HepG2 (cell line): Measurements from ENCODE around the gene TMEM59. TPM values are rescaled to one million over a fixed set of nuclear protein-coding genes. Genes with fewer than 3 reads are reported as not detected.

Experiments used
- AKAP8 ChIP-seq: sonication (generic); formaldehyde crosslinking; IDR thresholded peaks from 2 replicates; pipeline ENCODE4 v1.5.1; 2020; ENCODE audit warnings: mild to moderate bottlenecking, missing genetic modification reagents
- ATM ChIP-seq: fragments of 450-650 bp; IDR thresholded peaks from 2 replicates; pipeline ENCODE4 v1.7.1; 2017; ENCODE audit warnings: mild to moderate bottlenecking, borderline replicate concordance
- KDM1A ChIP-seq: IDR thresholded peaks from 2 replicates; pipeline ENCODE4 v1.6.1; 2016; ENCODE audit warnings: missing compliant biosample characterization
- NBN ChIP-seq: fragments of 450-650 bp; conservative IDR thresholded peaks from 2 replicates; pipeline ENCODE4 v1.6.1; 2017
- NFRKB ChIP-seq: fragments of 450-650 bp; IDR thresholded peaks from 2 replicates; pipeline ENCODE4 v1.6.1; 2017
- NPAS2 ChIP-seq: sonication (generic); formaldehyde crosslinking; IDR thresholded peaks from 2 replicates; pipeline ENCODE4 v1.8.0; 2022; ENCODE audit warnings: mild to moderate bottlenecking, missing genetic modification reagents, borderline replicate concordance
- ONECUT2 ChIP-seq: sonication (generic); formaldehyde crosslinking; IDR thresholded peaks from 2 replicates; pipeline ENCODE4 v1.4.0; 2020; ENCODE audit warnings: missing genetic modification reagents
- REXO4 ChIP-seq: sonication (generic); formaldehyde crosslinking; IDR thresholded peaks from 2 replicates; pipeline ENCODE4 v1.8.0; 2022; ENCODE audit warnings: missing genetic modification reagents, mild to moderate bottlenecking, borderline replicate concordance
- SP140L ChIP-seq: sonication (generic); formaldehyde crosslinking; IDR thresholded peaks from 2 replicates; pipeline ENCODE4 v1.4.0; 2020; ENCODE audit warnings: missing genetic modification reagents, borderline replicate concordance
- TSC22D2 ChIP-seq: sonication (generic); formaldehyde crosslinking; IDR thresholded peaks from 2 replicates; pipeline ENCODE4 v1.5.1; 2020; ENCODE audit warnings: missing genetic modification reagents, mild to moderate bottlenecking, borderline replicate concordance
- ZNF180 ChIP-seq: sonication (generic); formaldehyde crosslinking; IDR thresholded peaks from 2 replicates; pipeline ENCODE4 v1.4.0; 2020; ENCODE audit warnings: low read depth, missing genetic modification reagents, borderline replicate concordance
- ZNF33A ChIP-seq: sonication (generic); formaldehyde crosslinking; IDR thresholded peaks from 2 replicates; pipeline ENCODE4 v1.5.1; 2020; ENCODE audit warnings: missing genetic modification reagents, mild to moderate bottlenecking, moderate library complexity, borderline replicate concordance
- ZNF557 ChIP-seq: sonication (generic); formaldehyde crosslinking; IDR thresholded peaks from 2 replicates; pipeline ENCODE4 v1.4.0; 2020; ENCODE audit warnings: missing genetic modification reagents
- ZNF768 ChIP-seq: sonication (generic); formaldehyde crosslinking; IDR thresholded peaks from 2 replicates; pipeline ENCODE4 v1.4.0; 2020; ENCODE audit warnings: missing genetic modification reagents
- polyA plus RNA-seq, 8 experiments: library from polyadenylated mRNA; depleted of rRNA in 3 of 8; stranded (reverse) in 7 of 8; unstranded in 1 of 8; fragments of >200 nt; fragmentation: Illumina TruSeq in 4 of 8; extraction: Trizol in 4 of 8; gene quantifications; 2 replicates each; pipeline versions ENCODE4 v1.2.1 to v1.2.3, GENCODE V29; 2011 to 2016; ENCODE audit warnings: low read depth in 4 of 8, missing spikeins in 1 of 8, mixed read lengths in 1 of 8; ENCODE audit not compliant: insufficient read depth in 1 of 8
- total RNA-seq, 5 experiments: library from RNA; depleted of rRNA; stranded (reverse); fragments of >200 nt; fragmentation: Illumina TruSeq; extraction: Trizol; gene quantifications; 2 replicates each; pipeline ENCODE4 v1.2.3, GENCODE V29; 2016; ENCODE audit warnings: low read depth in 1 of 5
- TF ChIP-seq, protein P1 (sequence below): sonication (generic); formaldehyde crosslinking; IDR thresholded peaks from 2 replicates; pipeline ENCODE4 v1.4.0; 2020; ENCODE audit warnings: low read depth, missing genetic modification reagents
- TF ChIP-seq, protein P2 (sequence below): fragments of 450-650 bp; IDR thresholded peaks from 2 replicates; pipeline ENCODE4 v1.6.1; 2016
- TF ChIP-seq, protein P3 (sequence below): sonication (generic); formaldehyde crosslinking; IDR thresholded peaks from 2 replicates; pipeline ENCODE4 v1.5.1; 2020; ENCODE audit warnings: mild to moderate bottlenecking, missing genetic modification reagents
- TF ChIP-seq, protein P4 (sequence below): IDR thresholded peaks from 2 replicates; pipeline ENCODE4 v1.6.1; 2016; ENCODE audit warnings: missing compliant biosample characterization, missing genetic modification reagents, borderline replicate concordance
- TF ChIP-seq, protein P5 (sequence below): IDR thresholded peaks from 2 replicates; pipeline ENCODE4 v1.6.1; 2016; ENCODE audit warnings: control low read depth
- TF ChIP-seq, protein P6 (sequence below): sonication (generic); formaldehyde crosslinking; IDR thresholded peaks from 2 replicates; pipeline ENCODE4 v1.4.0; 2020; ENCODE audit warnings: mild to moderate bottlenecking, missing genetic modification reagents

Gene TMEM59
- total and polyA plus RNA-seq, 2 of the 13 experiments (the other 11 are each of a cell fraction or from before 2014, with no cell fraction given) = 147 to 363 TPM

DNA sequence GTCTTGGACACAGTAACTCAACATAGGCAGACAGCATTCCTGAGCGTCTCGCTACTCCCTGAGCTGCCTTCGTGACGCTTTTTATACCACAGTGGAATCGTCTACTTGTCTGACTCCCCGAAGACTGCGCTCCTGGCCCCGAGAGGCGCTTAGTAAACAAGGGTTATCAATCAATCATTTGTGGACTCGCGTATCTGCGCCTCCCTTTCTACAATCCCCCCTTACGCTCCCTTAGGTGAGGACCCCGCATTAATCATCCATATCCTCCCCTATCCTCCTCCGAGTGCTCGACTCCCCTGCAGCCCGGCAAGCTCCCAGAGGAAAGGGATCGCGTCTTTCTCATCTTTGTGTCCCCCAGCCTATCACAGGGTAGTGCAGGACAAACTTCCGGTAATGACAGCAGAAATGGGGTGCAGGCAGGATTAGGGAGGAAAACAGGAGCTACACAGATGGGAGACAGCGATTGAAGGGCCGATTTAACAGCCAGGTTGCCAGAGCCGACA is 522 bp downstream of the TMEM59 start (continued):
- TF ChIP-seq, protein P1, sequence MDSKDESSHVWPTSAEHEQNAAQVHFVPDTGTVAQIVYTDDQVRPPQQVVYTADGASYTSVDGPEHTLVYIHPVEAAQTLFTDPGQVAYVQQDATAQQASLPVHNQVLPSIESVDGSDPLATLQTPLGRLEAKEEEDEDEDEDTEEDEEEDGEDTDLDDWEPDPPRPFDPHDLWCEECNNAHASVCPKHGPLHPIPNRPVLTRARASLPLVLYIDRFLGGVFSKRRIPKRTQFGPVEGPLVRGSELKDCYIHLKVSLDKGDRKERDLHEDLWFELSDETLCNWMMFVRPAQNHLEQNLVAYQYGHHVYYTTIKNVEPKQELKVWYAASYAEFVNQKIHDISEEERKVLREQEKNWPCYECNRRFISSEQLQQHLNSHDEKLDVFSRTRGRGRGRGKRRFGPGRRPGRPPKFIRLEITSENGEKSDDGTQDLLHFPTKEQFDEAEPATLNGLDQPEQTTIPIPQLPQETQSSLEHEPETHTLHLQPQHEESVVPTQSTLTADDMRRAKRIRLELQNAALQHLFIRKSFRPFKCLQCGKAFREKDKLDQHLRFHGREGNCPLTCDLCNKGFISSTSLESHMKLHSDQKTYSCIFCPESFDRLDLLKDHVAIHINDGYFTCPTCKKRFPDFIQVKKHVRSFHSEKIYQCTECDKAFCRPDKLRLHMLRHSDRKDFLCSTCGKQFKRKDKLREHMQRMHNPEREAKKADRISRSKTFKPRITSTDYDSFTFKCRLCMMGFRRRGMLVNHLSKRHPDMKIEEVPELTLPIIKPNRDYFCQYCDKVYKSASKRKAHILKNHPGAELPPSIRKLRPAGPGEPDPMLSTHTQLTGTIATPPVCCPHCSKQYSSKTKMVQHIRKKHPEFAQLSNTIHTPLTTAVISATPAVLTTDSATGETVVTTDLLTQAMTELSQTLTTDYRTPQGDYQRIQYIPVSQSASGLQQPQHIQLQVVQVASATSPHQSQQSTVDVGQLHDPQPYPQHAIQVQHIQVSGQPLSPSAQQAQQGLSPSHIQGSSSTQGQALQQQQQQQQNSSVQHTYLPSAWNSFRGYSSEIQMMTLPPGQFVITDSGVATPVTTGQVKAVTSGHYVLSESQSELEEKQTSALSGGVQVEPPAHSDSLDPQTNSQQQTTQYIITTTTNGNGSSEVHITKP = no peak
- TF ChIP-seq, protein P2, sequence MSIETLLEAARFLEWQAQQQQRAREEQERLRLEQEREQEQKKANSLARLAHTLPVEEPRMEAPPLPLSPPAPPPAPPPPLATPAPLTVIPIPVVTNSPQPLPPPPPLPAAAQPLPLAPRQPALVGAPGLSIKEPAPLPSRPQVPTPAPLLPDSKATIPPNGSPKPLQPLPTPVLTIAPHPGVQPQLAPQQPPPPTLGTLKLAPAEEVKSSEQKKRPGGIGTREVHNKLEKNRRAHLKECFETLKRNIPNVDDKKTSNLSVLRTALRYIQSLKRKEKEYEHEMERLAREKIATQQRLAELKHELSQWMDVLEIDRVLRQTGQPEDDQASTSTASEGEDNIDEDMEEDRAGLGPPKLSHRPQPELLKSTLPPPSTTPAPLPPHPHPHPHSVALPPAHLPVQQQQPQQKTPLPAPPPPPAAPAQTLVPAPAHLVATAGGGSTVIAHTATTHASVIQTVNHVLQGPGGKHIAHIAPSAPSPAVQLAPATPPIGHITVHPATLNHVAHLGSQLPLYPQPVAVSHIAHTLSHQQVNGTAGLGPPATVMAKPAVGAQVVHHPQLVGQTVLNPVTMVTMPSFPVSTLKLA = no peak
- TF ChIP-seq TSC22D2 (CRISPR knock-in tag) (no peak), NFRKB (no peak), ONECUT2 (CRISPR knock-in tag) (no peak), ATM (no peak), AKAP8 (no peak), ZNF33A (CRISPR knock-in tag) (no peak), KDM1A (CRISPR knock-in tag) (no peak), ZNF557 (no peak), NPAS2 (no peak), SP140L (CRISPR knock-in tag) (no peak), REXO4 (CRISPR knock-in tag) (no peak), NBN (no peak), ZNF180 (CRISPR knock-in tag) (no peak), ZNF768 (no peak)
- TF ChIP-seq, protein P3, sequence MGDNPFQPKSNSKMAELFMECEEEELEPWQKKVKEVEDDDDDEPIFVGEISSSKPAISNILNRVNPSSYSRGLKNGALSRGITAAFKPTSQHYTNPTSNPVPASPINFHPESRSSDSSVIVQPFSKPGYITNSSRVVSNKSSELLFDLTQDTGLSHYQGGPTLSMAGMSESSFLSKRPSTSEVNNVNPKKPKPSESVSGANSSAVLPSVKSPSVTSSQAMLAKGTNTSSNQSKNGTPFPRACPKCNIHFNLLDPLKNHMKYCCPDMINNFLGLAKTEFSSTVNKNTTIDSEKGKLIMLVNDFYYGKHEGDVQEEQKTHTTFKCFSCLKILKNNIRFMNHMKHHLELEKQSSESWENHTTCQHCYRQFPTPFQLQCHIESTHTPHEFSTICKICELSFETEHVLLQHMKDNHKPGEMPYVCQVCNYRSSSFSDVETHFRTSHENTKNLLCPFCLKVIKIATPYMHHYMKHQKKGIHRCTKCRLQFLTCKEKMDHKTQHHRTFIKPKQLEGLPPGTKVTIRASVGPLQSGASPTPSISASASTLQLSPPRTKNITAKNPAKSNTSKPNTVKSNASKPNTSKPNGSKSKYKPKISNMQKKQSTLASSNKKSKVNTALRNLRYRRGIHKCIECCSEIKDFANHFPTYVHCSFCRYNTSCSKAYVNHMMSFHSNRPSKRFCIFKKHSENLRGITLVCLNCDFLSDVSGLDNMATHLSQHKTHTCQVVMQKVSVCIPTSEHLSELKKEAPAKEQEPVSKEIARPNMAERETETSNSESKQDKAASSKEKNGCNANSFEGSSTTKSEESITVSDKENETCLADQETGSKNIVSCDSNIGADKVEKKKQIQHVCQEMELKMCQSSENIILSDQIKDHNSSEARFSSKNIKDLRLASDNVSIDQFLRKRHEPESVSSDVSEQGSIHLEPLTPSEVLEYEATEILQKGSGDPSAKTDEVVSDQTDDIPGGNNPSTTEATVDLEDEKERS (CRISPR knock-in tag) = no peak; the same call in 1 of the 2 replicates
- TF ChIP-seq, protein P4, sequence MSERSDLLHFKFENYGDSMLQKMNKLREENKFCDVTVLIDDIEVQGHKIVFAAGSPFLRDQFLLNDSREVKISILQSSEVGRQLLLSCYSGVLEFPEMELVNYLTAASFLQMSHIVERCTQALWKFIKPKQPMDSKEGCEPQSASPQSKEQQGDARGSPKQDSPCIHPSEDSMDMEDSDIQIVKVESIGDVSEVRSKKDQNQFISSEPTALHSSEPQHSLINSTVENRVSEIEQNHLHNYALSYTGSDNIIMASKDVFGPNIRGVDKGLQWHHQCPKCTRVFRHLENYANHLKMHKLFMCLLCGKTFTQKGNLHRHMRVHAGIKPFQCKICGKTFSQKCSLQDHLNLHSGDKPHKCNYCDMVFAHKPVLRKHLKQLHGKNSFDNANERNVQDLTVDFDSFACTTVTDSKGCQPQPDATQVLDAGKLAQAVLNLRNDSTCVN (CRISPR knock-in tag) = no peak
- TF ChIP-seq, protein P5, sequence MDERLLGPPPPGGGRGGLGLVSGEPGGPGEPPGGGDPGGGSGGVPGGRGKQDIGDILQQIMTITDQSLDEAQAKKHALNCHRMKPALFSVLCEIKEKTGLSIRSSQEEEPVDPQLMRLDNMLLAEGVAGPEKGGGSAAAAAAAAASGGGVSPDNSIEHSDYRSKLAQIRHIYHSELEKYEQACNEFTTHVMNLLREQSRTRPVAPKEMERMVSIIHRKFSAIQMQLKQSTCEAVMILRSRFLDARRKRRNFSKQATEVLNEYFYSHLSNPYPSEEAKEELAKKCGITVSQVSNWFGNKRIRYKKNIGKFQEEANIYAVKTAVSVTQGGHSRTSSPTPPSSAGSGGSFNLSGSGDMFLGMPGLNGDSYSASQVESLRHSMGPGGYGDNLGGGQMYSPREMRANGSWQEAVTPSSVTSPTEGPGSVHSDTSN (CRISPR knock-in tag) = no peak
- TF ChIP-seq, protein P6, sequence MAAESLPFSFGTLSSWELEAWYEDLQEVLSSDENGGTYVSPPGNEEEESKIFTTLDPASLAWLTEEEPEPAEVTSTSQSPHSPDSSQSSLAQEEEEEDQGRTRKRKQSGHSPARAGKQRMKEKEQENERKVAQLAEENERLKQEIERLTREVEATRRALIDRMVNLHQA (CRISPR knock-in tag) = no peak
